GM12878 (cell line): ENCODE results near the gene SLC4A2. TPM values are rescaled to one million over a fixed set of nuclear protein-coding genes. Genes with fewer than 3 reads are reported as not detected.

ENCODE experiments used
- ATAC-seq: fragments of 200-7000 bp; cut with Tn5 transposase; 3 replicates; pipeline ENCODE4 v1.9.1; 2020; ENCODE audit warnings: mild to moderate bottlenecking, moderate library complexity
- BruUV-seq: library from RNA; stranded (reverse); fragments of 400-500 nt; replicated peaks from 2 replicates; lab custom pipeline; 2021; lab: Mats Ljungman, UMichigan
- CTCF ChIA-PET: fragments of 300-600 bp; sonication (Branson Sonifier 250); formaldehyde crosslinking; extraction: SDS; loops from one replicate; lab custom pipeline; 2021; ENCODE audit warnings: inconsistent platforms; lab: Yijun Ruan, JAX
- POLR2A ChIA-PET: fragments of 350-600 bp; formaldehyde crosslinking; extraction: SDS; loops from one replicate; lab custom pipeline; 2021; ENCODE audit warnings: inconsistent platforms; lab: Charles Lee
- RAD21 ChIA-PET: fragments of 300-600 bp; sonication (Branson Sonifier 250); formaldehyde crosslinking; loops from one replicate; lab custom pipeline; 2023; ENCODE audit warnings: antibody characterized with exemption; ENCODE audit not compliant: unreplicated experiment; lab: Charles Lee
- SMC1A ChIA-PET: fragments of 300-600 bp; sonication (Branson Sonifier 250); formaldehyde crosslinking; loops from one replicate; lab custom pipeline; 2023; ENCODE audit not compliant: unreplicated experiment, uncharacterized antibody; lab: Charles Lee
- DNase-seq: peaks from one replicate; pipeline ENCODE4 v3.0.0-alpha.2; 2011; ENCODE audit warnings: low read depth, low spot score
- FAIRE-seq: peaks from 3 replicates; lab custom pipeline; 2011; peaks lifted over from hg19 to GRCh38; lab: Jason Lieb, UNC
- H2AFZ ChIP-seq: 2 replicates; pipeline ENCODE4 v1.6.0; 2011; ENCODE audit warnings: low read depth, low read length, control low read depth; ENCODE audit not compliant: control insufficient read depth
- H3K27ac ChIP-seq: 2 replicates; pipeline ENCODE4 v1.5.1; 2011; ENCODE audit warnings: control low read depth; ENCODE audit not compliant: control insufficient read depth, insufficient read depth
- H3K27me3 ChIP-seq, 2 experiments: replicated peaks in 1 of 2; 2 replicates each; pipeline versions ENCODE4 v1.6.0 to v1.6.1; 2011; ENCODE audit warnings: low read length in 1 of 2; ENCODE audit not compliant: control insufficient read depth in 2 of 2, insufficient read depth in 2 of 2
- H3K36me3 ChIP-seq, 2 experiments: 2 replicates each; pipeline ENCODE4 v1.5.1; 2011; ENCODE audit warnings: low read length in 1 of 2; ENCODE audit not compliant: control insufficient read depth in 2 of 2, insufficient read depth in 2 of 2
- H3K4me1 ChIP-seq: 2 replicates; pipeline ENCODE4 v1.6.1; 2011; ENCODE audit warnings: mild to moderate bottlenecking, low read length, moderate library complexity, mixed read lengths; ENCODE audit not compliant: control insufficient read depth, insufficient read depth
- H3K4me2 ChIP-seq: 2 replicates; pipeline ENCODE4 v1.6.0; 2011; ENCODE audit warnings: control low read depth; ENCODE audit not compliant: control insufficient read depth, insufficient read depth
- H3K4me3 ChIP-seq: fragments of 200-600 bp; sonication (generic); 2 replicates; pipeline ENCODE4 v1.5.1; 2016
- H3K79me2 ChIP-seq: 2 replicates; pipeline ENCODE4 v1.6.0; 2011; ENCODE audit warnings: low read length; ENCODE audit not compliant: control insufficient read depth, insufficient read depth
- H3K9ac ChIP-seq: 2 replicates; pipeline ENCODE4 v1.8.0; 2011; ENCODE audit warnings: low read length, control low read depth, mixed read lengths; ENCODE audit not compliant: control insufficient read depth, insufficient read depth
- H3K9me3 ChIP-seq: replicated peaks from 3 replicates; pipeline ENCODE4 v1.5.1; 2011; ENCODE audit warnings: mild to moderate bottlenecking, low read length; ENCODE audit not compliant: control insufficient read depth, insufficient read depth
- H4K20me1 ChIP-seq: 2 replicates; pipeline ENCODE4 v1.6.0; 2011; ENCODE audit not compliant: control insufficient read depth, insufficient read depth
- MYC ChIP-seq: IDR thresholded peaks from 2 replicates; pipeline ENCODE4 v1.6.1; 2011; ENCODE audit warnings: mild to moderate bottlenecking, low read length, moderate library complexity, inconsistent platforms; ENCODE audit not compliant: insufficient read depth, insufficient replicate concordance, insufficient read length, severe bottlenecking
- POLR2A ChIP-seq: IDR thresholded peaks from 2 replicates; pipeline ENCODE4 v1.6.1; 2011; ENCODE audit warnings: low read depth, mild to moderate bottlenecking, low read length
- SP1 ChIP-seq: IDR thresholded peaks from one replicate; pipeline ENCODE4 v1.6.1; 2011; ENCODE audit warnings: low read depth, low read length
- ZBTB40 ChIP-seq: fragments of 450-650 bp; IDR thresholded peaks from 2 replicates; pipeline ENCODE4 v1.6.1; 2016; ENCODE audit warnings: mild to moderate bottlenecking, moderate library complexity, borderline replicate concordance
- ZNF24 ChIP-seq: fragments of 450-650 bp; IDR thresholded peaks from 2 replicates; pipeline ENCODE4 v1.6.1; 2017; ENCODE audit warnings: antibody characterized with exemption, mild to moderate bottlenecking
- WGBS: methylation state at CpG from one replicate; pipeline ENCODE4 v1.1.6; 2016; ENCODE audit warnings: low lambda C conversion rate; ENCODE audit not compliant: insufficient replicate concordance, insufficient coverage; ENCODE audit errors: missing lambda C conversion rate; 5-methylcytosine and 5-hydroxymethylcytosine counted together
- in situ Hi-C: fragments of 300-500 bp; cut with MboI; formaldehyde crosslinking; loops from 9 replicates; pipeline ENCODE4 v1.14.3; 2018; ENCODE audit warnings: mixed read lengths
- intact Hi-C: fragments of 100-400 bp; cut with micrococcal nuclease; formaldehyde crosslinking; loops from one replicate; pipeline ENCODE4 v1.14.2; 2022; ENCODE audit not compliant: unreplicated experiment
- polyA plus RNA-seq, 11 experiments: library from polyadenylated mRNA; depleted of rRNA in 4 of 11; unstranded in 6 of 11; stranded (reverse) in 5 of 11; fragments of >200 nt; fragmentation: Nextera tagmentation in 4 of 11; fragmentation: Illumina TruSeq in 1 of 11; extraction: Ambion mirVana in 4 of 11; extraction: Trizol in 1 of 11; gene quantifications; 1 replicate in 1 of 11; 2 replicates in 10 of 11; pipeline versions ENCODE4 v1.2.1 to v1.2.3, GENCODE V29; 2011 to 2016; ENCODE audit warnings: inconsistent platforms in 2 of 11, missing spikeins in 2 of 11, low read depth in 1 of 11
- total RNA-seq, 4 experiments: library from RNA; depleted of rRNA in 3 of 4; stranded (reverse); fragments of >200 nt in 3 of 4; fragmentation: Illumina TruSeq in 1 of 4; extraction: Trizol in 1 of 4; gene quantifications; 2 replicates each; pipeline versions ENCODE4 v1.2.1 to v1.2.3, GENCODE V29; 2013 to 2021

The SLC4A2 gene
- total and polyA plus RNA-seq, 10 of the 15 experiments (the other 5 are each of a cell fraction or from before 2014, with no cell fraction given), result 2.7 to 78.6 (median 30.1) TPM

- no peak for TF ChIP-seq ZBTB40
- no peak for TF ChIP-seq ZNF24
- TF ChIP-seq SP1, result no peak
Observed at GRCh38 chr7:151046603-151047573, 12.5 kb upstream of the SLC4A2 start (continued).

- ChIA-PET SMC1A (no interaction called here), POLR2A (no interaction called here), CTCF (no interaction called here), RAD21 (no interaction called here)
- H3K4me3 ChIP-seq, result no peak within 1 kb of the TSS
- ATAC-seq (no peak), FAIRE-seq (no peak), DNase-seq (no peak)
- H2AFZ ChIP-seq, result no peak within 1 kb of the TSS
- TF ChIP-seq POLR2A, result peak; percentile 9; the same call in 1 of the 2 replicates
- TF ChIP-seq MYC, result no peak
- no peaks in the 10 kb centered on the region for H3K4me1 ChIP-seq
- H4K20me1 ChIP-seq, result no peaks in the 10 kb centered on the region
- intact Hi-C loops (no loop called here), in situ Hi-C loops (no loop called here)
- no peaks in the 10 kb centered on the region for H3K9me3 ChIP-seq
- no peaks in the 10 kb centered on the region; a peak in 1 of 4 replicates for H3K27me3 ChIP-seq
- no peak within 1 kb of the TSS for H3K27ac ChIP-seq
- no TSS peak for BruUV-seq
- 77% methylated on average over 22 of the region's 22 CpGs for WGBS
- no peaks in the 10 kb centered on the region for H3K36me3 ChIP-seq
- H3K79me2 ChIP-seq, result no peaks in the 10 kb centered on the region
- no peak within 1 kb of the TSS for H3K4me2 ChIP-seq
- H3K9ac ChIP-seq, result no peak within 1 kb of the TSS
Observed at GRCh38 chr7:151047976-151048815, 11.2 kb upstream of the SLC4A2 start, which contains the start of gene ASIC3. TSS of gene ASIC3 (plus strand) at chr7:151048531. CDS start at chr7:151048886, 355 bp downstream.
